HG03095 (cell line): ENCODE measurements around the gene CLCF1.
A peak's percentile ranks its signal among the peaks of the same experiment; 100 is the strongest.
"Not testable (repeated sequence)": the region's sequence is repeated elsewhere in the genome, so short reads cannot be mapped to it uniquely, and the experiment has no call there.

Source experiments
- ATAC-seq: cut with Tn5 transposase; IDR thresholded peaks from one replicate; pipeline ENCODE4 v1.9.1; 2021; ENCODE audit warnings: moderate library complexity; ENCODE audit not compliant: unreplicated experiment

The CLCF1 gene

DNA sequence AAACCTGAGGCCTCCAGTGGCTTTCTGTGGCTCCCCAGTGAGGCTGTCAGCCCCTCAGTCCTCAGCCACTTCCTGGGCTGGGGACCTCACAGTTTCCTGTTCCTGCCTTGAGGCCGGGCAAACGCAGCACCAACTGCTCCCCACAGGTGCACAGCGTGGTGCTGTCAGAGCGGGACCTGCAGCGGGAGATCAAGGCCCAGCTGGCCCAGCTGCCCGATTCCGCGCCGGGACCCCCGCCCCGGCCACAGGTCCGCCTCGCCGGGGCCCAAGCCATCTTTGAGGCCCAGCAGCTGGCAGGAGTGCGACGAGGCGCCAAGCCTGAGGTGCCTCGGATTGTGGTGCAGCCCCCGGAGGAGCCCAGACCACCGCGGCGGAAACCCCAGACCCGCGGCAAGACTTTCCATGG is 35.9 kb upstream of the CLCF1 start:
- ATAC-seq: no peak

DNA sequence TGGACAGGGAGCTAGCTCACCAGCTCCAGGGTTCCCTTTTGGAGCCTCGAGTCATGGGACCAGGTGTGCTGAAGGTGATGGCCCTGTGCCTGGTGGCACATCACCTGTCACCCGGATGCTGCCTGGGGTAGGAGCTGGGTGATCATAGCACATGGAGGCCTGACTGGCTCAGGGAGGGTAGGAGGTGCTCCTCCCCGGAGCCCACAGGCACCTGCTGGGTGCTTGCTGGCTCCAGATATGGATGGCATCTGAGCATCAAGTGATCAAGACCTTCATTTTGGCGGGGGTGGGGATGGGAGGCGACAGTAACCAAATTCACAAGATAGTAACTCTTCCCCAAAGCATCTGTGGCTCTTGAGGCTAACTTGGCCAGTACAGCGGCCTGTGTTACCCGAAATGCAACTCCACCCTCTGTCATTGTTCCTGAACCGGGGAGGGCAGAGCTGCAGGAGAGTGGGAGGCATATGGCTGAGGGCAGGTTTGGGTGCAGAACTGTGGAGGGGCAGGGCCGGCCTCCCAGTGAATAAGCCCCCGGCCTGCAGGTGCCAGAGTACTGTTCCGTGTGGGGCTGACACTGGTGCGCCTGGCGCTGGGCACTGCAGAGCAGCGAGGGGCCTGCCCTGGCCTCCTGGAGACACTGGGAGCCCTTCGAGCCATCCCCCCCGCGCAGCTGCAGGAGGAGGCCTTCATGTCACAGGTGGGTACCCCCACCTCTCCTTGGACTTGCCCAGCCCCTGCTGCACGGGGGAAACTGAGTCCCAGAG is 35.2 kb upstream of the CLCF1 start:
- ATAC-seq: no peak

DNA sequence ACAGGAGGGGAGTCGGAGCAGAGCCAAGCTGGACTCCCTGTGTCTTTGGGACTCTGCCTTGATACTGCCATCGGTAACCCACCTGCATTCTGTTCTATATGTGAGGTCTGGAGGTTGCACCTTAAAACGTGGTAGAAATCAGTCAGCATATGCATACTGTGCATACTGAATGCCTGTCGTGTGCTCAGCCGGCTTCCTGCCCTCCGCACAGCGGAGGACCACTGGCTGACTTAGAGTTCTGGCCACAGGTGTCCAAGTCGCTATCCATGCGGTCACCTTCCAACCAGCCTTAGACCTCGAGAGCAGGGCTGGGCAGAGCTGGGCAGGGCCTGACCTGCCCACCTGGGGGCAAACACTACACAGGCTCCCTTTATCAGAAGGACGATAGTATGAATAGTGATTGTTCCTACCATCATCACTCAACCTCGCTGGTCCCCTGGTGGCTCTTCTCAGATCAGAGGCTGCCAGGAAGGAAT is 34.3 kb upstream of the CLCF1 start:
- no peak for ATAC-seq

DNA sequence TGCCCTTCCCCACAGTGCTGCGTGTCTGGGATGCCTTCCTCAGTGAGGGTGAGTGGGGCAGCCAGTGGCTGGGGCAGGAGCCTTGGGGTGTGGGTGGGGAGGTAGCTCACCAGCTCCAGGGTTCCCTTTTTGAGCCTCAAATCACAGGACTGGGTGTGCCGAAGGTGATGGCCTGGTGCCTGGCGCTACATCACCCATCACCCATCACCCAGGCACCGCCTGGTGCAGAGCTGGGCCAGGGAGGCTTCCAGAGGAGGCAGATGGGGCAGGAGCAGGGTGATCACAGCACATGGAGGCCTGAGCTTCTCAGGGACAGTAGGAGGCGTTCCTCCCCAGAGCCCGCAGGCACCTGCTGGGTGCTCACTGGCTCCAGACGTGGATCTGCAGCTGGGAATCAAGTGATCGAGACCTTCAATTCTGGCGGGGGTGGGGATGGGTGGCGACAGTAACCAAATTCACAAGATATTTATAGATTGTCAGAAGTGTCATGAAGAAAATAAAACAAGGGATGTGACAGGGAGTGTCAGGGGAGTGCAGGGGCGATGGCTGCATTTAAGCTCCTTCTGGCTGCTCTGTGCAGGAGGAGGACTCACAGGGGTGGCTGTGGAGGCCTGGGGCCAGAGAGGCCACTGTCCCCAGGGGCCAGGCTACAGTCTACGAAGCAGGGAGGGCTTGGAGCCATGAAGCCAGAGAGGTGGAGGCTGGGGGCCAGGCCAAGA is 33.7 kb upstream of the CLCF1 start:
- ATAC-seq: no peak

DNA sequence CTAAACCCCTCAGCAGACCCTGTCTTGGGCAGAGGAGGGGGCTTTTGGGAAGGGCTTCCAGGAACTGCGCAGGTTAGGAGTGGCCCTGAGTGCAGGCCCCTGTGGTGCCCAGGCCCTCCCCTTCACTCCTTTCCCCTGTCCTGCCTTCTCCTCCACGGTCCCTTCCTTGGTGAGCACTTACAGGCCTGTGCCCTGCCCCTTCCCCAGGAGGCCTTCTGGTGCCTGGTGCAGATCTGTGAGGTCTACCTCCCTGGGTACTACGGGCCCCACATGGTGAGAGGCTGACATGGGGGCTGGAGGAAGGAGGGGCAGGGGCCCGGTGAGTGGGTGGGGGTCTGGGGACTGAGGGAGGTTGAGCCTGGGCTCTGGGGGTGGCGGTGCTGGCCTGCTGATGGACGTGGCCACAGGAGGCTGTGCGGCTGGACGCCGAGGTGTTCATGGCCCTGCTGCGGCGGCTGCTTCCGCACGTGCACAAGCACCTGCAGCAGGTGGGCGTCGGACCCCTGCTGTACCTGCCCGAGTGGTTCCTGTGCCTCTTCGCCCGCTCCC is 33.1 kb upstream of the CLCF1 start:
- ATAC-seq: no peak

DNA sequence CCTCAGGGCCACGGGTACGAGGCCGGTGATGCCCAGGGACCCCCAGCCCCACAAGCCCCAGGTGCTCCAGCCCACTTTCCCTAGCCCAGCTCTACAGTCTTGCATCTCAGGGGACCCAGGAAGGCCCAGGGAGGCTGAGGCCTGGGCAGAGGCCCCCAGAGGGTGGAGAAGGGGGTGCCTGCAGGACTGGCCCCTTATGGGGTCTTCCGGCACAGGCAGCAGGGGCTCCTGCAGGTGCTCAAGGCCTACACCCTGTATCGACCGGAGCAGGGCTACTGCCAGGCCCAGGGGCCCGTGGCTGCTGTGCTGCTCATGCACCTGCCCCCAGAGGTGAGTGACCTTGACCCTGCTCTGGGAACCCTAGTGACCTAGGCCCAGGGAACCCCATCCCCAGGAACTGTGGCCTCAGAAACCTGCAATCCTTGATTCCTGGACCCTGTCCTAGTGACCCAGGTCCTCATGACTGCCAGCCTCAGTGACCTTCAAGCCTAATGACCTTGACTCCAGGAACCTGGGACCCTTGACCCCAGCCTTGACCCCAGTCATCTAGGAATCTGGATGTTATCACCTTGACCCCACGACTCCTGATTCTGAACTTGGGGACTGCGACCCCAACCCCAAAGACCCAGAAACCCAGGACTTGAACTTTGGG is 32.4 kb upstream of the CLCF1 start:
- no peak for ATAC-seq

DNA sequence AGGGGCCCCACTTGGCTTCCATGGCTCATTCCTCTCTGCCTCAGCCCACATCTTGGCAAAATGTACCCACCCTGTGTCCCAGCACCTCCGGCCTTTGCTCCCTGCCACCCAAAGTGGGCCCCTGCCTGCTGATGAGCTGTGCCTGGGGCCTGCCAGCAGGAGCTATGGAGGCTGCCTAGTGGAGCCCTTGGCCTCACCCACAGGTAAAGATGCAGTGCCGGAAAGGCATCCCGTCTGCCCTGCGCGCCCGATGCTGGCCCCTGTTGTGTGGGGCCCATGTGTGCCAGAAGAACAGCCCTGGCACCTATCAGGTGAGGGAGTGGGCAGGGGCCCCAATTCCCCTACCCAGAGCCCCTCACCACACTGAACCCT is 31.8 kb upstream of the CLCF1 start:
- ATAC-seq: no peak

DNA sequence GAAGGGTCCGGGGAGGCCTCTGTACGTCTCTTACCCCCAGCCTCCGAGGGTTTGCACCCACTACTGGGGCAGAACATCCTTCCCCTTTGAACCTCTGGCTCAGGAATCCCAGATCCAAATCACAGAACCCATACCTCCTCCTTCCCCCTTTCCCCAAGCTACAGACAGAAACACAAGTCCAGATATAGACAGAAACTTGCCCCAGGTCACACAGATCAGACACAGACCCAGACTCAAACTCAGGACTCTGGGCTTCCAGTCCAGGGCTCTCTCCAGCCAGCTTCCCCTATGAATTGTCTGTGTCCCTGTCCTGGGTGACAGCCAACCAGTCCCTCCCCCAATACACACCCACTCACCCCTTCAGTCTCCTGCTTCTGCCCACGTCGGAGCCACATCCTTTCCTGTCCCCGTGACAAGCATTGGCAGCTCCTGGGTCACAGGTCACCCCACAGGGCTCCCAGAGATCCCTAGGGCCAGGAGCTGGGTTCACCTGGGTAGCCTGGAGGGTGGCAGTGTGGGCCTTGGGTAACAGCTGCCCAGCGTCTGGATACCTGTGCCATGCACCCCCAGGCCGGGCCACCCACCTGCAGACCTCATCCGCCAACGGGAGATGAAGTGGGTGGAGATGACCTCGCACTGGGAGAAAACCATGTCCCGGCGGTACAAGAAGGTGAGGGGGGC is 31.3 kb upstream of the CLCF1 start:
- ATAC-seq: no peak

DNA sequence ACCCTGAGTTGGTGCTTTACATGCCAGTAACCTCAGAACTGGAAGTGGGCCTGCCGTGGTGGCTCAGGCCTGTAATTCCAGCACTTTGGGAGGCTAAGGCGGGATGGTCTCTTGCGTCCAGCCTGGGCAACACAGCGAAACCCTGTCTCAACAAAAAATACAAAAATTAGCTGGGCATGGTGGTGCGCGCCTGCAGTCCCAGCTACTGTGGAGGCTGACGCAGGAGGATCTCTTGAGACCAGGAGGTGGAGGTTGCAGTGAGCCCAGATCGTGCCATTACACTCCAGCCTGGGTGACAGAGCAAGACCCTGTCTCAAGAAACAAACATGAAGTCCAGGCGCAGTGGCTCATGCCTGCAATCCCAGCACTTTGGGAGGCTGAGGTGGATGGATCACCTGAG is 29.7 kb upstream of the CLCF1 start:
- ATAC-seq: not testable (repeated sequence)

GRCh38 chr11:67402192-67402839 is 28.9 kb upstream of the CLCF1 start:
- not testable (repeated sequence) for ATAC-seq

DNA sequence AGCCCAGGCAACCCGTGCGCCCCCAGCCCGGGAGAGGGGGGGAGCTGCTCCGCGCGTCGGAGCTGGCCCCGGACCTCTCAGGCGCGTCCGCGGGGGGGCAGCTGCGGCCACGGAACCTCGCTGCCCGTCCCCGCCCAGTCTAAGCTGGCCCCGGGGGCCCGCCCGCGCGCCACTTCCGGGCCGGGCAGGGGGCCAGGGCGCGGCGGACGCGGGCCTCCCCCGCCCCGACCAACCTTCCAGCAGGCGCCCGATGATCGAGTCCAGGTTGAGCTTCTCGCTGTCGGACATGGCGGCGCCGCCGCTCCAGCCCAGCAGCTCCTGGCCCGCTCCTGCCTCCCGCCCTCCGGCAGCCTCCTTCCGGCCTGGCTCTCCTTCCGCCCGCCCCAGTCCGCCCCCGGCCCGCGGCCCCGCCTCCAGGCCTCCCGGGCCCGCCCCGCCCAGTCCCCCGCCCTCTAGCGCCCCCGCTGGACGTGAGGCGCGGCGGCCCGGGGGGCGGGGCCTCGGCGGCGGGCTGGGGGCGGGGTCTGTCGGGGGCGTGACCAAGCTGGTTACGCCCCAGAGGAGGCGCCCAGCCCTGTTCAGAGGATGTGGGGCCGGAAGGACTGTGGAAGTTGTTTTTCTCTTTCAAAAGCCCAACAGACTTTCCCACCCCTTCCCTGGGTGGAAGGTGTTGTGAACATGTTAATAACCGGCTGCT is 28.2 kb upstream of the CLCF1 start, which contains the start of gene PPP1CA:
TSS of gene PPP1CA (minus strand) at position 364 of the 697 bp plus-strand sequence. CDS start at position 288, 76 bp downstream.
- peak; percentile 46 for ATAC-seq

GRCh38 chr11:67400942-67401494 is 27.6 kb upstream of the CLCF1 start:
- peak; percentile 3 for ATAC-seq

DNA sequence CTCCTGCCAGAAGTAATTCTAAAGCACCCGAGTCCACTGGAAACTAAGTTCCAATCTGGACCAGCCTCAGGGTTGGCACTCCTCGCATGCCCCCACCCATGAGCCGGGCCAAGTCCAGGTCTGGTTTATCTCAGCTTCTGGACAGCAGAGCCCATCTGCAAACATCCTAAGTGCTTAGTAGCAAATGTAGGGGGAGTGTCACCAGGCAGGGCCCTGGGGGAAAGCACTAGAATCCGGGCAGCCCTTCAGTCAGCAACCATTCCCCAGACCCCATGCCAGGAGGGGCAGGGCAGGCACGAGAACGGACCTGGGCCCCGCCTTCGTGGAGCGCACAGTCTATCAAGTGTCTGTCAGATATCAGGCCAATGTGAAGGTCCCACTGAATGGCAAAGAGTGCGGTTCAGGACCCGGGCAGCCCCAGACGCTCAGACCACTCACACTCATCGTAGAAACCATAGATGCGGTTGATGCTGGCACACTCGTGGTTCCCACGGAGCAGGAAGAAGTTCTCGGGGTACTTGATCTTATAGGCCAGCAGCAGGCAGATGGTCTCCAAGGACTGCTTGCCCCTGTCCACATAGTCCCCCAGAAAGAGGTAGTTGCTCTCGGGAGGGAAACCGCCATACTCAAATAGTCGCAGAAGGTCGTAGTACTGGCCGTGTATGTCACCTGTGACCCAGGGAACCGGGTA is 27.0 kb upstream of the CLCF1 start:
- no peak for ATAC-seq

GRCh38 chr11:67398661-67399563 is 25.5 kb upstream of the CLCF1 start:
- ATAC-seq: no peak

- no peak for ATAC-seq
Measured at GRCh38 chr11:67397986-67398660, 24.7 kb upstream of the CLCF1 start.

GRCh38 chr11:67397536-67397935 is 24.1 kb upstream of the CLCF1 start:
- no peak for ATAC-seq
